ENCODE data around the gene VILL.

The VILL gene

DNA sequence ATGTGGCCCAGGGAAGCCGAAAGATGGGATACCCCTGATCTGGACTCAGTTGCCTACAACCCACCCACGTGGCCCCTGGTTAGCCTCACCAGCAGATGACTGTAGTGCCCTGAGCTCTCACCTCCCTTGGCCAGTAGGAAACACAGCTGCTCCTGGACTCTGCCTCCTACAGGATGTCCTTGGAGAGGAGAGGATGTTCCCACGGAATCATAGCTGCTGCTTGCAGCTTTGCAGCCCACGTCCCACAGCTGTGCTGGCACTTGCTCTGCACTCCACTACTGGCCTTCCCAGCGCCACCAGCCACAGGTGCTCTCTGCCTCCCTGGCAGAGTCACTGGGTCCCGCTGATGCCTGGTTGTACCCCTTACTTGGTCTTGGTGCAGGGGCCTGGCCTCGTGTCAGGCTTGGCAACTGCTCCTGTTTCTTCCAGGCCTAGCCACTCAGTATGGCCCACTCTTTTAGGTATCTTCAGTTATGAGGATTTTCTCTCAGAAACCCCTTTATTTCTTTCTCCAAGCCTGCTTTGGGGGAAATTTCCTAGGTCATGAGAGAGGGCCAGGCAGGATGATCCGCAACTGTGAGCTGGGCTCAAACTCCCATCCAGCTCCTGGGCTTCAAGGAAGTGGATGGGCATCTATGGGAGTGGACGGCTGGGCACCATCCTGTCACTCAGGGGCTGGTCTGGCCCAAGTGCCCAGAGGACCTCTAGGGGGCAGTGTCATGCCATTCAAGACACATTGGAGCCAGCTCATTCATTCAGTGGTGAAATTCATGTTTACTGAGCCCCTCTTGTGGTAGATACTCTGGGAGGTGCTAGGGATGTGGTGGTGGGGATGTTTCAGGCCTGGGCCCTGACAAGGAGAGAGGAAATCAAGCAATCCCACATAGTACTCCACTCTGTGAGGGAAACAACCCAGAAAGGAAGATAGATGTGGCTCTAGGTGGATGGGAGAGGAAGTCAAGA, 16.2 kb upstream of the VILL start:
- H3K4me1 ChIP-seq (ENCODE audit: control insufficient read depth in 1 of 2, insufficient read depth in 1 of 2, low read depth in 1 of 2, low read length in 1 of 2) = peaks cover 9 to 13% of the 10 kb centered on the region in 2 experiments
- no peaks in the 10 kb centered on the region for H3K27me3 ChIP-seq
- peak; percentile 91 for TF ChIP-seq CTCF (IDR thresholded peaks at IDR 0.05)
- H3K27ac ChIP-seq = peak overlapping the region; percentile 27
- no peaks in the 10 kb centered on the region for H3K9me3 ChIP-seq
- no peak overlapping the region for H3K4me3 ChIP-seq (ENCODE audit: low read depth in 1 of 2, low read length in 1 of 2)
- peaks cover 33% of the 10 kb centered on the region for H3K36me3 ChIP-seq

DNA sequence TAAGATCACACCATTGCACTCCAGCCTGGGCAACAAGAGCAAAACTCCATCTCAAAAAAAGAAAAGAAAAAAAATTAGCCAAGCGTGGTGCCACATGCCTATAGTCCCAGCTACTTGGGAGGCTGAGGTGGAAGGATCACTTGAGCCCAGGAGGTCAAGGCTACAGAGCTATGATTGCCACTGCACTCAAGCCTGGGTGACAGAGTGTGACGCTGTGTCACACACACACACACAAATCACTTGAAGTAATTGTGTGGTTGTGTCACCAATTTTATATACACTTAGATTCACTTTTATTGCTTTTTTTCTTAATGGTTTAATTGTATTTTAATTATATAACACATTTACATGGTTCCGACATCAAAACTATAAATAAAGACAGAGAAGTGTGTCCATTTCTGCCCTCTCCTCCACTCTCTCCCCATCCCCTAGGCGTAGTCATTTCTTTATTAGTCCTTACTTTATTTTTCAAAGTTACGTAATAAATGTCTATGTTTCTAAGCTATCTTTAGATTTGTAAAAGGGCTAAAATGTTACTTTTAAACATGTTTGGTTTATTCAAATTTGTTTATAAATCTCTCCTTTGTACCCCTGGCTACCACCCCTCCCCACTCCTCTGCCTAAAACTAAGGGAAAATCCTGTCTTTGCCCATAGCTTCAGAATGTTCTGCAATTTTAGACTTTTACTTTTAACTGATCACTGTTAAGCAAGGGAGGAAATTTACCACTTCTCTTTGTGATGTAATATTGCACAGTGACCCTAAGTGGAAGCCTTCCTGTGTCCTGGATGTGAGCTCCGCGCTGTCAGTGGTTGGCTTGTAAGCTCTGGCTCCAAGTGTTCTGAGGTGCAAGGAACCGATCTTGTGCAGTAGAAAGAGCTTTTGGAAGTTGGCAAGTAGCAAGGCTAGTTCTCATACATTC, 10.8 kb upstream of the VILL start:
- no peak for TF ChIP-seq CTCF (IDR thresholded peaks at IDR 0.05)
- Histone ChIP-seq H3K27ac (peak overlapping the region; percentile 83), H3K36me3 (peaks cover 8% of the 10 kb centered on the region), H3K4me1 (ENCODE audit: control insufficient read depth in 1 of 2, insufficient read depth in 1 of 2, low read depth in 1 of 2, low read length in 1 of 2) (peaks cover 60 to 64% of the 10 kb centered on the region in 2 experiments), H3K27me3 (no peaks in the 10 kb centered on the region), H3K4me3 (ENCODE audit: low read depth in 1 of 2, low read length in 1 of 2) (peak overlapping the region; percentile 21 to 46), H3K9me3 (no peaks in the 10 kb centered on the region)

DNA sequence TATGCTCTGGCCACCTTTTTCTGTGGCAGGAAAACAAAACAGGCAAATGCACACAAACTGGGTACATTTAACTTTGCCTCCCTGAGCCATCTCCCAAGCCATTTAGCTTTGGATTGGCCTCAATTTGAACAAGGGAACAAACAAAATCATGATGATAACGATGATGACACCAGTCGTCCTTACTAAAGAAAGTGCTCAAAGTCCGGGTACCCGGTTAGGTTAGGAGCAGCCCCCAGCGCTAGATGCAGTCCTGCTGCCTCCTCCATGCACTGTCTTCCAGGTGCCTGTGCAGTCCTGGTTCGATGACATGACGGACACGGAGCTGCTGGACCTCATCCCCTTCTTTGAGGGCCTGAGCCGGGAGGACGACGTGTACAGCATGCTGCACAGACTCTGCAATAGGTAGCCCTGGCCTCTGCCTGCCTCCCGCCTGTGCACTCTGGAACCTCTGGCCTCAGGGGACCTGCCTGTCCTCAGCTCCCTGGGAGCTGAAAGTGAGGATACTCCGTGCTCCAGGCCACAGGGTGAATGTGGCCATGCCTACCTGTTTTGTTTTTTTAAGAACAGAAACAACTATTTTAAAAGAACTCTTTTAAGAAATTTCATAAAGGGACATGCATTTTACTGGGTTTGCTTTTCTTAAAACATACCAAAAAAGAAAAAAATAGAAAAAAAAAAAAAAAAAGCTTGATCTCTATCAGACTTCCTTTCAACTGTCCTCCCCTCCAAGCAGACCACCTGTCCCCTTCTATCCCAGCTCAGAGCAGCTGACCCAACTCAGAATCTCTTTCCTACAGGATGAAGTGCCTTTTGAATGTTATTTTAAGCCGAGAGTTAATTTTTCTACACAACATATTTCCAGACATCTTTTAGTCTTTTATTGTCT, 9.9 kb upstream of the VILL start:
- H3K4me1 ChIP-seq (ENCODE audit: control insufficient read depth in 1 of 2, insufficient read depth in 1 of 2, low read depth in 1 of 2, low read length in 1 of 2) = peaks cover 69 to 70% of the 10 kb centered on the region in 2 experiments
- H3K27me3 ChIP-seq = no peaks in the 10 kb centered on the region
- peak overlapping the region; percentile 21 to 46 for H3K4me3 ChIP-seq (ENCODE audit: low read depth in 1 of 2, low read length in 1 of 2)
- TF ChIP-seq CTCF (IDR thresholded peaks at IDR 0.05) = no peak
- H3K27ac ChIP-seq = peak overlapping the region; percentile 83
- H3K36me3 ChIP-seq = peaks cover 7% of the 10 kb centered on the region
- H3K9me3 ChIP-seq = no peaks in the 10 kb centered on the region

- peak overlapping the region; percentile 83 for H3K27ac ChIP-seq
- H3K36me3 ChIP-seq = peaks cover under 1% of the 10 kb centered on the region
- no peaks in the 10 kb centered on the region for H3K27me3 ChIP-seq
- peaks cover 73 to 75% of the 10 kb centered on the region in 2 experiments for H3K4me1 ChIP-seq (ENCODE audit: control insufficient read depth in 1 of 2, insufficient read depth in 1 of 2, low read depth in 1 of 2, low read length in 1 of 2)
- H3K9me3 ChIP-seq = no peaks in the 10 kb centered on the region
- H3K4me3 ChIP-seq (ENCODE audit: low read depth in 1 of 2, low read length in 1 of 2) = no peak overlapping the region
- TF ChIP-seq CTCF (IDR thresholded peaks at IDR 0.05) = no peak
Observed at GRCh38 chr3:37981348-37981664, 9.3 kb upstream of the VILL start.

DNA sequence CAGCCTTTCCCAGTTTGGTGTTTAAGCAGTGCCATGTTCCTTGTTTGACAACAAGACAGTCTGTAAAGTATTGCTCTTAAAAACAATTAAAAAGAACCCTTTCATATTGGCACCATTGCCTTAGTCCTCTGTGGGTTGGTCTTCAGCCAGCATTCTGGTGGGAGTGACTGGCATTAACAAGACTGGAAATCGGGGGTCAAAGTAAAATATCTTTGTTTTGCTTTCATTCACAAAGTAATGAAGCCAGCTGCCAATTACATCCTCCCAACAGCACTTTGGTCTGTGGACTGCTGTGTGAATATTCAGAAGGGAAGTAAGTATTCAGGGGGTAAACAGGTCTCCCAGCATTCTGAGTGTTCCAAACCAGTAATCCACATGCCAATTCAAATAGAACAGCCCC, 8.3 kb upstream of the VILL start:
- TF ChIP-seq CTCF (IDR thresholded peaks at IDR 0.05) = no peak
- Histone ChIP-seq H3K4me3 (ENCODE audit: low read depth in 1 of 2, low read length in 1 of 2) (no peak overlapping the region), H3K27ac (peak overlapping the region; percentile 83), H3K27me3 (no peaks in the 10 kb centered on the region), H3K4me1 (ENCODE audit: control insufficient read depth in 1 of 2, insufficient read depth in 1 of 2, low read depth in 1 of 2, low read length in 1 of 2) (peaks cover 83 to 85% of the 10 kb centered on the region in 2 experiments), H3K36me3 (no peaks in the 10 kb centered on the region), H3K9me3 (no peaks in the 10 kb centered on the region)

Data from neutrophil (primary cell).